IMR-90 (cell line): ENCODE results near the gene RNF17. TPM values are rescaled to one million over a fixed set of nuclear protein-coding genes. Genes with fewer than 3 reads are reported as not detected.

Experiments used
- ATAC-seq: fragments of 200-7000 bp; cut with Tn5 transposase; 2 replicates; pipeline ENCODE4 v1.9.1; 2020; ENCODE audit warnings: low read depth, mild to moderate bottlenecking, moderate library complexity
- BruUV-seq: library from RNA; stranded (reverse); fragments of 400-500 nt; replicated peaks from 2 replicates; lab custom pipeline; 2021; lab: Mats Ljungman, UMichigan
- CTCF ChIA-PET: fragments of 300-600 bp; formaldehyde crosslinking; extraction: SDS; loops from one replicate; lab custom pipeline; 2021; ENCODE audit warnings: antibody characterized with exemption; lab: Yijun Ruan, JAX
- POLR2A ChIA-PET: fragments of 300-600 bp; sonication (Branson Sonifier 250); formaldehyde crosslinking; loops from one replicate; lab custom pipeline; 2022; ENCODE audit warnings: antibody characterized with exemption; ENCODE audit not compliant: unreplicated experiment; lab: Charles Lee
- DNase-seq: peaks from one replicate; pipeline ENCODE4 v3.0.0; 2013
- H2AFZ ChIP-seq: replicated peaks from 2 replicates; pipeline ENCODE3; 2013; ENCODE audit warnings: low read length, mild to moderate bottlenecking; ENCODE audit not compliant: poor library complexity
- H2AK5ac ChIP-seq: 2 replicates; pipeline ENCODE4 v1.6.1; 2013; ENCODE audit warnings: low read depth, low read length, inconsistent platforms
- H2AK9ac ChIP-seq: replicated peaks from 2 replicates; pipeline ENCODE3; 2013; ENCODE audit warnings: mild to moderate bottlenecking, low read depth, low read length, moderate library complexity; ENCODE audit not compliant: poor library complexity
- H2BK120ac ChIP-seq: 2 replicates; pipeline ENCODE4 v1.6.1; 2013; ENCODE audit warnings: low read depth, low read length, inconsistent platforms
- H2BK15ac ChIP-seq: 3 replicates; pipeline ENCODE4 v1.6.1; 2013; ENCODE audit warnings: low read depth, low read length, inconsistent platforms
- H2BK20ac ChIP-seq: 2 replicates; pipeline ENCODE4 v1.6.1; 2013; ENCODE audit warnings: low read depth, mild to moderate bottlenecking, inconsistent platforms, low read length, moderate library complexity
- H2BK5ac ChIP-seq: 2 replicates; pipeline ENCODE4 v1.6.1; 2013; ENCODE audit warnings: mild to moderate bottlenecking, low read depth, low read length, inconsistent platforms; ENCODE audit not compliant: poor library complexity, severe bottlenecking
- H3K14ac ChIP-seq: replicated peaks from 2 replicates; pipeline ENCODE4 v1.6.1; 2013; ENCODE audit warnings: low read depth, low read length, inconsistent platforms
- H3K18ac ChIP-seq: 2 replicates; pipeline ENCODE4 v1.6.1; 2013; ENCODE audit warnings: low read depth, low read length, control low read depth
- H3K23ac ChIP-seq: 2 replicates; pipeline ENCODE4 v1.6.1; 2013; ENCODE audit warnings: low read depth, low read length, inconsistent platforms
- H3K27ac ChIP-seq: 2 replicates; pipeline ENCODE4 v1.5.1; 2013; ENCODE audit warnings: mild to moderate bottlenecking, control low read depth, low read length; ENCODE audit not compliant: insufficient read depth
- H3K27me3 ChIP-seq: 2 replicates; pipeline ENCODE4 v1.6.1; 2013; ENCODE audit warnings: low read length; ENCODE audit not compliant: control insufficient read depth, insufficient read depth
- H3K36me3 ChIP-seq: 2 replicates; pipeline ENCODE4 v1.6.1; 2013; ENCODE audit warnings: low read length, mixed read lengths; ENCODE audit not compliant: control insufficient read depth, insufficient read depth
- H3K4ac ChIP-seq: 2 replicates; pipeline ENCODE4 v1.6.1; 2013; ENCODE audit warnings: low read depth, low read length, inconsistent platforms
- H3K4me1 ChIP-seq: 2 replicates; pipeline ENCODE4 v1.6.1; 2013; ENCODE audit warnings: low read length, mixed read lengths; ENCODE audit not compliant: control insufficient read depth, insufficient read depth
- H3K4me2 ChIP-seq: 2 replicates; pipeline ENCODE4 v1.6.1; 2013; ENCODE audit warnings: low read depth, mild to moderate bottlenecking, control low read depth, low read length, moderate library complexity
- H3K4me3 ChIP-seq: 2 replicates; pipeline ENCODE4 v1.5.1; 2013; ENCODE audit warnings: low read depth, mild to moderate bottlenecking, control low read depth, low read length, moderate library complexity; ENCODE audit not compliant: insufficient read depth
- H3K56ac ChIP-seq: 2 replicates; pipeline ENCODE4 v1.6.1; 2013; ENCODE audit warnings: low read length, inconsistent platforms; ENCODE audit not compliant: insufficient read depth; ENCODE audit errors: extremely low read depth
- H3K79me1 ChIP-seq, 2 experiments: 2 replicates each; pipeline ENCODE4 v1.6.1; 2013; ENCODE audit warnings: low read length in 2 of 2, inconsistent platforms in 1 of 2, low read depth in 1 of 2
- H3K9ac ChIP-seq: 2 replicates; pipeline ENCODE4 v1.6.1; 2013; ENCODE audit warnings: low read depth, low read length, control low read depth
- H3K9me1 ChIP-seq: 2 replicates; pipeline ENCODE4 v1.6.1; 2013; ENCODE audit warnings: low read length, inconsistent platforms; ENCODE audit not compliant: insufficient read depth
- H3K9me3 ChIP-seq: 2 replicates; pipeline ENCODE4 v1.6.1; 2013; ENCODE audit warnings: low read length; ENCODE audit not compliant: control insufficient read depth, insufficient read depth
- H4K20me1 ChIP-seq: 2 replicates; pipeline ENCODE4 v1.6.1; 2013; ENCODE audit warnings: low read length, inconsistent platforms; ENCODE audit not compliant: insufficient read depth
- H4K5ac ChIP-seq: 2 replicates; pipeline ENCODE4 v1.6.1; 2013; ENCODE audit warnings: mild to moderate bottlenecking, low read depth, low read length, control low read depth
- H4K8ac ChIP-seq, 2 experiments: 2 replicates each; pipeline ENCODE4 v1.6.1; 2013; ENCODE audit warnings: low read depth in 2 of 2, low read length in 2 of 2, control low read depth in 1 of 2, inconsistent platforms in 1 of 2
- H4K91ac ChIP-seq: 2 replicates; pipeline ENCODE4 v1.6.1; 2013; ENCODE audit warnings: low read depth, low read length, inconsistent platforms; ENCODE audit not compliant: insufficient read depth
- FOS ChIP-seq: fragments of 150-350 bp; IDR thresholded peaks from 2 replicates; pipeline ENCODE4 v1.6.1; 2016; ENCODE audit warnings: low read depth, low read length
- MAFK ChIP-seq: IDR thresholded peaks from 2 replicates; pipeline ENCODE4 v1.6.1; 2012; ENCODE audit warnings: low read depth, low read length, improper control_type of control experiment
- MAZ ChIP-seq: IDR thresholded peaks from 2 replicates; pipeline ENCODE4 v1.6.1; 2012; ENCODE audit warnings: low read depth, mild to moderate bottlenecking, low read length, improper control_type of control experiment, moderate library complexity, borderline replicate concordance
- NFE2L2 ChIP-seq: fragments of 150-350 bp; IDR thresholded peaks from 2 replicates; pipeline ENCODE4 v1.6.1; 2016; ENCODE audit warnings: low read depth, mild to moderate bottlenecking, low read length
- POLR2A ChIP-seq: IDR thresholded peaks from 2 replicates; pipeline ENCODE4 v1.6.1; 2012; ENCODE audit warnings: mild to moderate bottlenecking, low read depth, low read length
- RCOR1 ChIP-seq: IDR thresholded peaks from 2 replicates; pipeline ENCODE4 v1.6.1; 2012; ENCODE audit warnings: mild to moderate bottlenecking, low read length, improper control_type of control experiment; ENCODE audit not compliant: insufficient replicate concordance
- WGBS, 2 experiments: methylation state at CpG; one replicate each; pipeline versions ENCODE4 v1.1.5 to v1.1.7; 2013; ENCODE audit warnings: missing lambda C conversion rate in 2 of 2; ENCODE audit not compliant: insufficient read length in 1 of 2; ENCODE audit errors: extremely low coverage in 2 of 2; 5-methylcytosine and 5-hydroxymethylcytosine counted together
- dilution Hi-C: fragments of 300-500 bp; cut with HindIII; formaldehyde crosslinking; loops from one replicate; pipeline ENCODE4 v1.14.3; 2018; ENCODE audit warnings: low sequenced_read_pairs; ENCODE audit not compliant: unreplicated experiment
- in situ Hi-C: fragments of 300-500 bp; cut with MboI; formaldehyde crosslinking; loops from 3 replicates; pipeline ENCODE4 v1.14.3; 2019; ENCODE audit warnings: low sequenced_read_pairs, inconsistent platforms, mixed read lengths
- intact Hi-C: fragments of 100-400 bp; cut with micrococcal nuclease; formaldehyde crosslinking; loops from 2 replicates; pipeline ENCODE4 v1.10.0; 2022
- polyA plus RNA-seq, 3 experiments: library from polyadenylated mRNA; depleted of rRNA; stranded (reverse); fragments of >200 nt; gene quantifications; 2 replicates each; pipeline ENCODE4 v1.2.3, GENCODE V29; 2012; ENCODE audit warnings: low replicate concordance in 1 of 3
- total RNA-seq: library from RNA; depleted of rRNA; stranded (reverse); fragments of >200 nt; gene quantifications from 2 replicates; pipeline ENCODE4 v1.2.3, GENCODE V29; 2012
- TF ChIP-seq, protein P1 (sequence below): fragments of 150-350 bp; IDR thresholded peaks from 2 replicates; pipeline ENCODE4 v1.6.1; 2017; ENCODE audit warnings: mild to moderate bottlenecking, antibody characterized with exemption, low read length, low read depth
- TF ChIP-seq, protein P2 (sequence below): conservative IDR thresholded peaks from 2 replicates; pipeline ENCODE4 v1.5.1; 2012; ENCODE audit warnings: mild to moderate bottlenecking, low read depth, low read length, improper control_type of control experiment

The RNF17 gene
- total and polyA plus RNA-seq, 2 of the 4 experiments (the other 2 are of a cell fraction), result 0.03 to 0.18 TPM

DNA sequence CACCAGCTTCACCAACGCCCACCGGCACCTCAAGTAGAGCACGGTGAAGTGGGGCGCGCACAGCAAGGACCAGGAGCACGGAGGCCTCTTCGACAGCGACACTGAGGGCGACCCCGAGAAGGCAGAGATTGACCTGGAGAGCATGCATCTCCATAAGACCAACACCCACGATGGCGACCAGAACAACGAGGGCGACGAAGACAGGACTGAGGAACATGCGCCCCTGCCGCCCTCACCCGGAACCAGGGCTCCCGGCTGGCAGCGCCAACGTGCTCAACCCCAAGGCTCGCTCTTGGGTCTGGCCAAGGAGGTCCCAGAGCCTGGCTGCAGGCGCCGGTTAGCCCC lies 18.5 kb upstream of the RNF17 start:
- Histone ChIP-seq H2BK5ac (no peak overlapping the region), H2BK20ac (no peak overlapping the region), H3K4ac (no peak overlapping the region), H3K36me3 (no peaks in the 10 kb centered on the region), H3K9me1 (no peaks in the 10 kb centered on the region), H3K4me3 (no peak overlapping the region), H3K56ac (no peak overlapping the region), H3K23ac (no peak overlapping the region), H3K18ac (no peak overlapping the region), H4K8ac (no peak overlapping the region), H4K5ac (no peak overlapping the region), H3K27ac (no peak overlapping the region), H3K9me3 (no peaks in the 10 kb centered on the region), H2BK120ac (no peak overlapping the region), H2AK5ac (no peak overlapping the region), H2BK15ac (no peak overlapping the region), H4K20me1 (no peaks in the 10 kb centered on the region), H2AFZ (no peak overlapping the region), H3K4me2 (no peak overlapping the region), H2AK9ac (no peak overlapping the region), H3K27me3 (peaks cover 37% of the 10 kb centered on the region), H3K79me1 (no peaks in the 10 kb centered on the region), H3K14ac (no peak overlapping the region), H3K4me1 (no peaks in the 10 kb centered on the region), H3K9ac (no peak overlapping the region), H4K91ac (no peak overlapping the region)
- intact Hi-C loops (no loop called here), dilution Hi-C loops (no loop called here), in situ Hi-C loops (no loop called here)
- ATAC-seq (no peak), DNase-seq (no peak)
- BruUV-seq, result no TSS peak
- TF ChIP-seq MAFK (no peak), POLR2A (no peak), NFE2L2 (no peak), RCOR1 (no peak), MAZ (no peak), FOS (no peak)
- TF ChIP-seq, protein P1, sequence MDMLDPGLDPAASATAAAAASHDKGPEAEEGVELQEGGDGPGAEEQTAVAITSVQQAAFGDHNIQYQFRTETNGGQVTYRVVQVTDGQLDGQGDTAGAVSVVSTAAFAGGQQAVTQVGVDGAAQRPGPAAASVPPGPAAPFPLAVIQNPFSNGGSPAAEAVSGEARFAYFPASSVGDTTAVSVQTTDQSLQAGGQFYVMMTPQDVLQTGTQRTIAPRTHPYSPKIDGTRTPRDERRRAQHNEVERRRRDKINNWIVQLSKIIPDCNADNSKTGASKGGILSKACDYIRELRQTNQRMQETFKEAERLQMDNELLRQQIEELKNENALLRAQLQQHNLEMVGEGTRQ, result no peak
- TF ChIP-seq, protein P2, sequence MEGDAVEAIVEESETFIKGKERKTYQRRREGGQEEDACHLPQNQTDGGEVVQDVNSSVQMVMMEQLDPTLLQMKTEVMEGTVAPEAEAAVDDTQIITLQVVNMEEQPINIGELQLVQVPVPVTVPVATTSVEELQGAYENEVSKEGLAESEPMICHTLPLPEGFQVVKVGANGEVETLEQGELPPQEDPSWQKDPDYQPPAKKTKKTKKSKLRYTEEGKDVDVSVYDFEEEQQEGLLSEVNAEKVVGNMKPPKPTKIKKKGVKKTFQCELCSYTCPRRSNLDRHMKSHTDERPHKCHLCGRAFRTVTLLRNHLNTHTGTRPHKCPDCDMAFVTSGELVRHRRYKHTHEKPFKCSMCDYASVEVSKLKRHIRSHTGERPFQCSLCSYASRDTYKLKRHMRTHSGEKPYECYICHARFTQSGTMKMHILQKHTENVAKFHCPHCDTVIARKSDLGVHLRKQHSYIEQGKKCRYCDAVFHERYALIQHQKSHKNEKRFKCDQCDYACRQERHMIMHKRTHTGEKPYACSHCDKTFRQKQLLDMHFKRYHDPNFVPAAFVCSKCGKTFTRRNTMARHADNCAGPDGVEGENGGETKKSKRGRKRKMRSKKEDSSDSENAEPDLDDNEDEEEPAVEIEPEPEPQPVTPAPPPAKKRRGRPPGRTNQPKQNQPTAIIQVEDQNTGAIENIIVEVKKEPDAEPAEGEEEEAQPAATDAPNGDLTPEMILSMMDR, result no peak
- ChIA-PET POLR2A (no interaction called here), CTCF (no interaction called here)
- 64% methylated on average over 5 of the region's 24 CpGs; no CpG with 5 or more reads in 1 of the 2 experiments for WGBS, 2 experiments
